ENCODE data around the gene CHCHD3. TPM values are rescaled to one million over a fixed set of nuclear protein-coding genes. Genes with fewer than 3 reads are reported as not detected.
"Not testable (repeated sequence)": the region's sequence is repeated elsewhere in the genome, so short reads cannot be mapped to it uniquely, and the experiment has no call there.

CHCHD3 gene
- total RNA-seq, 1 donor from 2014 or later, result 76.8 TPM

DNA sequence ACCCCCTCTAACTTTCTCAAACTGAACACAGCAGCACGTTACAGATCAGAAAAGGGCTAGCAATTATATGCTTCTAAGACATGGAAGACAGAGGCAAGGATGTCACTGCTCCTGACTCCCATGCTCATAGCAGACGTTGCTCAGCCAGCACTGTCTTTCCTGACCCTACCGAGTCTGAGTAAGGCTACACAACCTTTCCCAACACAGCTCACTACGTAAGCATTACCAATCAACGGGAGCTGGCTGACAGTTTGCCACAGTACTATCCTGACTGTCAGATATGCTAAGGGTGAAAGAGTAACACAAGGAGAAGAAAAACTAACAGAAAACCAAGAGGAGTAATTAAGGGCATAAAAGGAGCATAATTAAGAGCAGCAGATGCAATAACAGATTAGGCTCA, 171.2 kb downstream of the CHCHD3 start:
- Mint-ChIP-seq H3K4me3 (no peak overlapping the region), H3K27me3 (ENCODE audit: insufficient read depth) (no peaks in the 10 kb centered on the region), H3K4me1 (ENCODE audit: low read depth) (no peaks in the 10 kb centered on the region), H3K9me3 (no peaks in the 10 kb centered on the region), H3K36me3 (ENCODE audit: low read depth) (peaks cover 10% of the 10 kb centered on the region), H3K27ac (no peak overlapping the region)
- intact Hi-C loops (cut with micrococcal nuclease), result no loop called here
- no peak for DNase-seq (ENCODE audit: low spot score)

- H3K36me3 Mint-ChIP-seq (ENCODE audit: low read depth), result peaks cover 7% of the 10 kb centered on the region
- H3K4me3 Mint-ChIP-seq, result no peak overlapping the region
- H3K27me3 Mint-ChIP-seq (ENCODE audit: insufficient read depth), result no peaks in the 10 kb centered on the region
- no peak overlapping the region for H3K27ac Mint-ChIP-seq
- no peaks in the 10 kb centered on the region for H3K4me1 Mint-ChIP-seq (ENCODE audit: low read depth)
- DNase-seq (ENCODE audit: low spot score), result no peak
- intact Hi-C loops (cut with micrococcal nuclease), result no loop called here
- H3K9me3 Mint-ChIP-seq, result no peaks in the 10 kb centered on the region
Observed at GRCh38 chr7:132907380-132907940, 174.4 kb downstream of the CHCHD3 start.

GRCh38 chr7:132906193-132906835, 175.6 kb downstream of the CHCHD3 start:
- Mint-ChIP-seq H3K27ac (no peak overlapping the region), H3K9me3 (no peaks in the 10 kb centered on the region), H3K4me3 (no peak overlapping the region), H3K4me1 (ENCODE audit: low read depth) (no peaks in the 10 kb centered on the region), H3K36me3 (ENCODE audit: low read depth) (peaks cover 5% of the 10 kb centered on the region), H3K27me3 (ENCODE audit: insufficient read depth) (no peaks in the 10 kb centered on the region)
- no peak for DNase-seq (ENCODE audit: low spot score)
- intact Hi-C loops (cut with micrococcal nuclease), result no loop called here

DNA sequence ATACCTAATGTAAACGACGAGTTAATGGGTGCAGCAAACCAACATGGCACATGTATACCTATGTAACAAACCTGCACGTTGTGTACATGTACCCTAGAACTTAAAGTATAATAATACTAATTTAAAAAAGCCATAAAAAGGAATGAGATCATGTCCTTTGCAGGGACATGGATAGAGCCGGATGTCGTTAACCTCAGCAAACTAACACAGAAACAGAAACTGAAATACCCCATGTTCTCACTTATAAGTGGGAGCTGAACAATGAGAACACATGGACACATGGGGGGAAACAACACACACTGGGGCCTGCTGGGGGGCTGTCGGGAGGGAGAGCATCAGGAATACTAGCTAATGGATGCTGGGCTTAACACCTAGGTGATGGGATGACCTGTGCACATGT, 176.8 kb downstream of the CHCHD3 start:
- intact Hi-C loops (cut with micrococcal nuclease); H3K27ac Mint-ChIP-seq: not testable (repeated sequence)

DNA sequence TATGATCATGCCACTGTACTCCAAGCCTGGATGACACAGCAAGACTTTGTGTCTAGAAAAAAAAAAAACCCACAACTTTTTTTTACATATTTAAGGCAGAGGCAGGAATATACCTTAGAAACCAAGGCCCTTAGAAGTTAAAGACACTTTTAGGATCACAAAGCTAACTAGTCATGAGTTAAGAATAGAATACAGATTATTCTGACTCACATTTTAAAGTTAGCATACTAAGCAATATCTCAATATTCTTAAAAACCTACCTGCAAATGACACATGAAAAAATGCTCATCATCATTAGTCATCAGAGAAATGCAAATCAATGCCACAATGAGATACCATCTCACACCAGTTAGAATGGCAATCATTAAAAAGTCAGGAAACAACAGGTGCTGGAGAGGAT, 177.7 kb downstream of the CHCHD3 start:
- Mint-ChIP-seq H3K36me3 (ENCODE audit: low read depth) (peaks cover 5% of the 10 kb centered on the region), H3K27ac (no peak overlapping the region), H3K27me3 (ENCODE audit: insufficient read depth) (no peaks in the 10 kb centered on the region), H3K4me3 (no peak overlapping the region), H3K9me3 (no peaks in the 10 kb centered on the region), H3K4me1 (ENCODE audit: low read depth) (no peaks in the 10 kb centered on the region)
- no peak for DNase-seq (ENCODE audit: low spot score)
- intact Hi-C loops (cut with micrococcal nuclease), result no loop called here

More for the DNA sequence above, 176.8 kb downstream of the CHCHD3 start:
- H3K9me3 Mint-ChIP-seq; H3K4me1 Mint-ChIP-seq (ENCODE audit: low read depth); H3K4me3 Mint-ChIP-seq; H3K27me3 Mint-ChIP-seq (ENCODE audit: insufficient read depth); DNase-seq (ENCODE audit: low spot score); H3K36me3 Mint-ChIP-seq (ENCODE audit: low read depth): not testable (repeated sequence)

- H3K27me3 Mint-ChIP-seq (ENCODE audit: insufficient read depth); intact Hi-C loops (cut with micrococcal nuclease); H3K4me1 Mint-ChIP-seq (ENCODE audit: low read depth); H3K27ac Mint-ChIP-seq; H3K9me3 Mint-ChIP-seq; DNase-seq (ENCODE audit: low spot score); H3K36me3 Mint-ChIP-seq (ENCODE audit: low read depth); H3K4me3 Mint-ChIP-seq: not testable (repeated sequence)
Observed at GRCh38 chr7:132902294-132902693, 179.6 kb downstream of the CHCHD3 start.

- no peaks in the 10 kb centered on the region for H3K9me3 Mint-ChIP-seq
- H3K4me3 Mint-ChIP-seq, result no peak overlapping the region
- H3K4me1 Mint-ChIP-seq (ENCODE audit: low read depth), result no peaks in the 10 kb centered on the region
- H3K36me3 Mint-ChIP-seq (ENCODE audit: low read depth), result peaks cover 5% of the 10 kb centered on the region
- intact Hi-C loops (cut with micrococcal nuclease), result no loop called here
- DNase-seq (ENCODE audit: low spot score), result no peak
- H3K27ac Mint-ChIP-seq, result no peak overlapping the region
- H3K27me3 Mint-ChIP-seq (ENCODE audit: insufficient read depth), result no peaks in the 10 kb centered on the region
Observed at GRCh38 chr7:132901241-132901640, 180.6 kb downstream of the CHCHD3 start.

- Mint-ChIP-seq H3K36me3 (ENCODE audit: low read depth) (peaks cover 6% of the 10 kb centered on the region), H3K4me1 (ENCODE audit: low read depth) (no peaks in the 10 kb centered on the region), H3K4me3 (no peak overlapping the region), H3K27ac (no peak overlapping the region), H3K27me3 (ENCODE audit: insufficient read depth) (no peaks in the 10 kb centered on the region), H3K9me3 (peaks cover 3% of the 10 kb centered on the region)
- no peak for DNase-seq (ENCODE audit: low spot score)
- intact Hi-C loops (cut with micrococcal nuclease), result no loop called here
Observed at GRCh38 chr7:132899833-132900232, 182.1 kb downstream of the CHCHD3 start.

DNA sequence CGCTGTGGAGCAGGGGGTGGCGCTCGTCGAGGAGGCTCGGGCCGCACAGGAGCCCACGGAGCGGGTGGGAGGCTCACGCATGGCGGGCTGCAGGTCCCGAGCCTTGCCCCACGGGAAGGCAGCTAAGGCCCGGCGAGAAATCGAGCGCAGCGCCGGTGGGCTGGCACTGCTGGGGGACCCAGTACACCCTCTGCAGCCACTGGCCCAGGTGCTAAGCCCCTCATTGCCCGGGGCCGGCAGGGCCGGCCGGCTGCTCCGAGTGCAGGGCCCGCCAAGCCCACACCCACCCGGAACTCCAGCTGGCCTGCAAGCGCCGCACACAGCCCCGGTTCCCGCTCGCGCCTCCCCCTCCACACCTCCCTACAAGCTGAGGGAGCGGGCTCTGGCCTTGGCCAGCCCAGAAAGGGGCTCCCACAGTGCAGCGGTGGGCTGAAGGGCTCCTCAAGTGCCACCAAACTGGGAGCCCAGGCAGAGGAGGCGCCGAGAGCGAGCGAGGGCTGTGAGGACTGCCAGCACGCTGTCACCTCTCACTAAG, 183.2 kb downstream of the CHCHD3 start:
- H3K9me3 Mint-ChIP-seq; H3K36me3 Mint-ChIP-seq (ENCODE audit: low read depth); DNase-seq (ENCODE audit: low spot score); H3K27me3 Mint-ChIP-seq (ENCODE audit: insufficient read depth); H3K4me1 Mint-ChIP-seq (ENCODE audit: low read depth); intact Hi-C loops (cut with micrococcal nuclease); H3K4me3 Mint-ChIP-seq; H3K27ac Mint-ChIP-seq: not testable (repeated sequence)

DNA sequence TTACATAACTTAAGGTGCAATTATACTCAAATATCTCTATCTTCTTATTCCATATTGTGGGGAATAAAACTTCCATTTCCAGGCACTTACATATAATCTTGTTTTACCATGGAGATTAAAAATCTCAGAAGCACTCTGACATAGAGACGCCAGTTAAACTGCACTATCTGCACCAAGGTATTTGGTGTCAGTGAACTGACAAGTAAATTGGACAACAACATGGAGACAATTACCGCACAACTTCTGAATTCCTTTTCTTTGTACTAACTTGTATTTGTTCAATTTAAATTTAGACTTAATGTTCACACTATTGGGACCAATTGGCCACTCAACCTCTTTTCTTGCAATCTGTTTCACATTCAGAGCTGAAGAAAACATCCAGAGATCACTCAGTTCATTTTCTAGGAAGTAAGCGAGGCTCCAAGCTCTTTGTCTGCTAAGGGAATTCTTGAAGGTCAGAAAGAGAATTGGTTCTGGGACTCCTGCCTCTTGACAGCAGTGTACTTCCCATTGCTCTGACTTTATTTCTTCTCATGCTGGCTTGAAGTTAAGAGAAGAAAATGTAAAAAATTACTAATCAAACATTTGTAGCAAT, 184.7 kb downstream of the CHCHD3 start:
- intact Hi-C loops (cut with micrococcal nuclease), result no loop called here
- H3K9me3 Mint-ChIP-seq, result peaks cover 9% of the 10 kb centered on the region
- no peak overlapping the region for H3K4me3 Mint-ChIP-seq
- H3K27ac Mint-ChIP-seq, result no peak overlapping the region
- H3K27me3 Mint-ChIP-seq (ENCODE audit: insufficient read depth), result no peaks in the 10 kb centered on the region
- H3K4me1 Mint-ChIP-seq (ENCODE audit: low read depth), result no peaks in the 10 kb centered on the region
- no peak for DNase-seq (ENCODE audit: low spot score)
- H3K36me3 Mint-ChIP-seq (ENCODE audit: low read depth), result peaks cover 5% of the 10 kb centered on the region

DNA sequence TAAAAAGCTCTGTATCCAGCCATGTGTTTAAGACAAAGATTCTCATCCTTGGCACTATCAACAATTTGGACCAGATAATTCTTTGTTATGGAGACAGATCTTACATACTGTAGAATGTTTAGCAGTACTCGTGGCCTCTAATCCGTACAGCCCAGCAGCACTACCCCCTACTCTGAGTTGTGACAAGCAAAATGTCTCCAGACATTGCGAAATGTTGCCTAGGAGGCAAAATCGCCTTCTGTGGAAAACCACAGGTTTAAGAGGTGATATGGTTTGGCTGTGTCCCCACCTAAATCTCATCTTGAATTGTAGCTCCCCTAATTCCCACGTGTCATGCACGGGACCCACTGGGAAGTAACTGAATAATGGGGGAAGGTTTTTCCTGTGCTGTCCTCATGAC, 186.7 kb downstream of the CHCHD3 start:
- intact Hi-C loops (cut with micrococcal nuclease), result no loop called here
- H3K36me3 Mint-ChIP-seq (ENCODE audit: low read depth), result peaks cover 5% of the 10 kb centered on the region

GRCh38 chr7:132893560-132893959, 188.3 kb downstream of the CHCHD3 start:
- Mint-ChIP-seq H3K4me3 (no peak overlapping the region), H3K9me3 (peaks cover 10% of the 10 kb centered on the region), H3K27ac (no peak overlapping the region), H3K4me1 (ENCODE audit: low read depth) (no peaks in the 10 kb centered on the region), H3K27me3 (ENCODE audit: insufficient read depth) (no peaks in the 10 kb centered on the region), H3K36me3 (ENCODE audit: low read depth) (peaks cover 5% of the 10 kb centered on the region)
- intact Hi-C loops (cut with micrococcal nuclease), result no loop called here
- no peak for DNase-seq (ENCODE audit: low spot score)

More for the DNA sequence above, 186.7 kb downstream of the CHCHD3 start:
- peaks cover 10% of the 10 kb centered on the region for H3K9me3 Mint-ChIP-seq
- H3K4me1 Mint-ChIP-seq (ENCODE audit: low read depth), result no peaks in the 10 kb centered on the region
- DNase-seq (ENCODE audit: low spot score), result no peak
- no peaks in the 10 kb centered on the region for H3K27me3 Mint-ChIP-seq (ENCODE audit: insufficient read depth)
- H3K27ac Mint-ChIP-seq, result no peak overlapping the region
- no peak overlapping the region for H3K4me3 Mint-ChIP-seq

DNA sequence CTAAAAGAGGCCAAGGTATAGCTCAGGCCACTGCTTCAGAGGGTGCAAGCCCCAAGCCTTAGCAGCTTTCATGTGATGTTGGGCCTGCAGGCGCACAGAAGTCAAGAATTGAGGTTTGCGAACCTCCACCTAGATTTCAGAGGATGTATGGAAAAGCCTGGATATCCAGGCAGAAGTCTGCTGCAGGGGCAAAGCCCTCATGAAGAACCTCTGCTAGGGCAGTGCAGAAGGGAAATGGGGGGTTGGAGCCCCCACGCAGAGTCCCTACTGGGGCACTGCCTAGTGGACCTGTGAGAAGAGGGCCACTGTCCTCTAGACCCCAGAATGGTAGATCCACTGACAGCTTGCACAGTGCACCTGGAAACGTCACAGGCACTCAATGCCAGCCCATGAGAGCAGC, 189.1 kb downstream of the CHCHD3 start:
- H3K27me3 Mint-ChIP-seq (ENCODE audit: insufficient read depth); H3K4me1 Mint-ChIP-seq (ENCODE audit: low read depth); intact Hi-C loops (cut with micrococcal nuclease); H3K27ac Mint-ChIP-seq; H3K36me3 Mint-ChIP-seq (ENCODE audit: low read depth); DNase-seq (ENCODE audit: low spot score); H3K4me3 Mint-ChIP-seq: not testable (repeated sequence)
- peaks cover 10% of the 10 kb centered on the region for H3K9me3 Mint-ChIP-seq

Measured in activated T-helper 1 cell treated with anti-CD3 and anti-CD28 coated beads, Interleukin-12 subunit alpha, Interleukin-12 subunit beta, Interleukin-2, Interleukin-4 antibody, amounts not matched to agents 30 ng/mL and 10 ng/mL and 1 ng/mL, durations not matched to agents 14 hours and 24 hours and 36 hours (primary cell).